PFSK-1 (cell line): ENCODE results near the gene GSC2.

Experiments
- POLR2AphosphoS5 ChIP-seq: IDR thresholded peaks from 2 replicates; pipeline ENCODE4 v1.6.1; 2012; ENCODE audit warnings: low read depth, mild to moderate bottlenecking, control low read depth, low read length, moderate library complexity
- REST ChIP-seq, 2 experiments: IDR thresholded peaks; 2 replicates each; pipeline versions ENCODE4 v1.6.1 to v1.8.0; 2011 to 2012; ENCODE audit warnings: low read depth in 2 of 2, low read length in 2 of 2, control low read depth in 1 of 2, inconsistent platforms in 1 of 2, mild to moderate bottlenecking in 1 of 2, moderate library complexity in 1 of 2; ENCODE audit not compliant: insufficient read depth in 1 of 2
- SIN3A ChIP-seq: IDR thresholded peaks from 2 replicates; pipeline ENCODE4 v1.6.1; 2012; ENCODE audit warnings: mild to moderate bottlenecking, low read length, moderate library complexity, borderline replicate concordance; ENCODE audit not compliant: insufficient read depth
- TAF1 ChIP-seq: IDR thresholded peaks from 2 replicates; pipeline ENCODE4 v1.6.1; 2012; ENCODE audit warnings: low read length, control low read depth, borderline replicate concordance; ENCODE audit not compliant: insufficient read depth

GRCh38 chr22:19172213-19173046 lies 22.3 kb upstream of the GSC2 start:
- no peak for TF ChIP-seq SIN3A
- no peak for TF ChIP-seq REST (IDR thresholded peaks at IDR 0.05; ENCODE audit: insufficient read depth in 1 of 2, low read depth in 2 of 2, low read length in 2 of 2)
- no peak for TF ChIP-seq POLR2AphosphoS5
- no peak for TF ChIP-seq TAF1
